GM12878 (cell line): Measurements from ENCODE around the gene DENR. TPM values are rescaled to one million over a fixed set of nuclear protein-coding genes. Genes with fewer than 3 reads are reported as not detected.

Experiments used
- ATAC-seq: fragments of 200-7000 bp; cut with Tn5 transposase; 3 replicates; pipeline ENCODE4 v1.9.1; 2020; ENCODE audit warnings: mild to moderate bottlenecking, moderate library complexity
- BruUV-seq: library from RNA; stranded (reverse); fragments of 400-500 nt; replicated peaks from 2 replicates; lab custom pipeline; 2021; lab: Mats Ljungman, UMichigan
- CTCF ChIA-PET: fragments of 300-600 bp; sonication (Branson Sonifier 250); formaldehyde crosslinking; extraction: SDS; loops from one replicate; lab custom pipeline; 2021; ENCODE audit warnings: inconsistent platforms; lab: Yijun Ruan, JAX
- POLR2A ChIA-PET: fragments of 350-600 bp; formaldehyde crosslinking; extraction: SDS; loops from one replicate; lab custom pipeline; 2021; ENCODE audit warnings: inconsistent platforms; lab: Charles Lee
- RAD21 ChIA-PET: fragments of 300-600 bp; sonication (Branson Sonifier 250); formaldehyde crosslinking; loops from one replicate; lab custom pipeline; 2023; ENCODE audit warnings: antibody characterized with exemption; ENCODE audit not compliant: unreplicated experiment; lab: Charles Lee
- SMC1A ChIA-PET: fragments of 300-600 bp; sonication (Branson Sonifier 250); formaldehyde crosslinking; loops from one replicate; lab custom pipeline; 2023; ENCODE audit not compliant: unreplicated experiment, uncharacterized antibody; lab: Charles Lee
- DNase-seq: peaks from one replicate; pipeline ENCODE4 v3.0.0-alpha.2; 2011; ENCODE audit warnings: low read depth, low spot score
- FAIRE-seq: peaks from 3 replicates; lab custom pipeline; 2011; peaks lifted over from hg19 to GRCh38; lab: Jason Lieb, UNC
- H2AFZ ChIP-seq: 2 replicates; pipeline ENCODE4 v1.6.0; 2011; ENCODE audit warnings: low read depth, low read length, control low read depth; ENCODE audit not compliant: control insufficient read depth
- H3K27ac ChIP-seq: 2 replicates; pipeline ENCODE4 v1.5.1; 2011; ENCODE audit warnings: control low read depth; ENCODE audit not compliant: control insufficient read depth, insufficient read depth
- H3K27me3 ChIP-seq, 2 experiments: replicated peaks in 1 of 2; 2 replicates each; pipeline versions ENCODE4 v1.6.0 to v1.6.1; 2011; ENCODE audit warnings: low read length in 1 of 2; ENCODE audit not compliant: control insufficient read depth in 2 of 2, insufficient read depth in 2 of 2
- H3K36me3 ChIP-seq, 2 experiments: 2 replicates each; pipeline ENCODE4 v1.5.1; 2011; ENCODE audit warnings: low read length in 1 of 2; ENCODE audit not compliant: control insufficient read depth in 2 of 2, insufficient read depth in 2 of 2
- H3K4me1 ChIP-seq: 2 replicates; pipeline ENCODE4 v1.6.1; 2011; ENCODE audit warnings: mild to moderate bottlenecking, low read length, moderate library complexity, mixed read lengths; ENCODE audit not compliant: control insufficient read depth, insufficient read depth
- H3K4me2 ChIP-seq: 2 replicates; pipeline ENCODE4 v1.6.0; 2011; ENCODE audit warnings: control low read depth; ENCODE audit not compliant: control insufficient read depth, insufficient read depth
- H3K4me3 ChIP-seq: fragments of 200-600 bp; sonication (generic); 2 replicates; pipeline ENCODE4 v1.5.1; 2016
- H3K79me2 ChIP-seq: 2 replicates; pipeline ENCODE4 v1.6.0; 2011; ENCODE audit warnings: low read length; ENCODE audit not compliant: control insufficient read depth, insufficient read depth
- H3K9ac ChIP-seq: 2 replicates; pipeline ENCODE4 v1.8.0; 2011; ENCODE audit warnings: low read length, control low read depth, mixed read lengths; ENCODE audit not compliant: control insufficient read depth, insufficient read depth
- H3K9me3 ChIP-seq: replicated peaks from 3 replicates; pipeline ENCODE4 v1.5.1; 2011; ENCODE audit warnings: mild to moderate bottlenecking, low read length; ENCODE audit not compliant: control insufficient read depth, insufficient read depth
- H4K20me1 ChIP-seq: 2 replicates; pipeline ENCODE4 v1.6.0; 2011; ENCODE audit not compliant: control insufficient read depth, insufficient read depth
- ATF7 ChIP-seq: fragments of 450-650 bp; IDR thresholded peaks from 2 replicates; pipeline ENCODE4 v1.6.1; 2016; ENCODE audit warnings: low read depth, mild to moderate bottlenecking
- EP300 ChIP-seq, 2 experiments: fragments of 150-350 bp in 1 of 2; IDR thresholded peaks; 2 replicates each; pipeline ENCODE4 v1.6.1; 2011 to 2012; ENCODE audit warnings: low read depth in 2 of 2, low read length in 2 of 2, borderline replicate concordance in 1 of 2, improper control_type of control experiment in 1 of 2, inconsistent platforms in 1 of 2; ENCODE audit not compliant: control insufficient read depth in 1 of 2
- FOXM1 ChIP-seq: IDR thresholded peaks from 2 replicates; pipeline ENCODE4 v1.6.1; 2012; ENCODE audit warnings: low read depth, mild to moderate bottlenecking, inconsistent platforms, low read length, moderate library complexity
- HSF1 ChIP-seq: fragments of 150-350 bp; IDR thresholded peaks from 2 replicates; pipeline ENCODE4 v1.6.1; 2014; ENCODE audit warnings: mild to moderate bottlenecking, low read depth, low read length
- MEF2A ChIP-seq: IDR thresholded peaks from 2 replicates; pipeline ENCODE4 v1.6.1; 2011; ENCODE audit warnings: low read depth, mild to moderate bottlenecking, low read length, moderate library complexity; ENCODE audit not compliant: insufficient read depth
- MXI1 ChIP-seq: fragments of 150-350 bp; IDR thresholded peaks from 2 replicates; pipeline ENCODE4 v1.6.1; 2011; ENCODE audit warnings: low read depth, mild to moderate bottlenecking, inconsistent platforms, low read length, improper control_type of control experiment
- PAX8 ChIP-seq: fragments of 450-650 bp; IDR thresholded peaks from 2 replicates; pipeline ENCODE4 v1.6.1; 2017; ENCODE audit warnings: mild to moderate bottlenecking, moderate library complexity
- SREBF2 ChIP-seq: IDR thresholded peaks from 2 replicates; pipeline ENCODE4 v1.6.1; 2012; ENCODE audit warnings: mild to moderate bottlenecking, low read length
- STAT1 ChIP-seq: fragments of 450-650 bp; conservative IDR thresholded peaks from 2 replicates; pipeline ENCODE4 v1.6.1; 2014; ENCODE audit warnings: antibody characterized with exemption, mild to moderate bottlenecking
- TBL1XR1 ChIP-seq: IDR thresholded peaks from 2 replicates; pipeline ENCODE4 v1.6.1; 2012; ENCODE audit warnings: low read depth, low read length, improper control_type of control experiment
- YY1 ChIP-seq: IDR thresholded peaks from 2 replicates; pipeline ENCODE4 v1.6.1; 2011; ENCODE audit warnings: low read depth, mild to moderate bottlenecking, low read length
- ZBED1 ChIP-seq: IDR thresholded peaks from 2 replicates; pipeline ENCODE4 v1.6.1; 2016; ENCODE audit warnings: borderline replicate concordance
- ZNF24 ChIP-seq: fragments of 450-650 bp; IDR thresholded peaks from 2 replicates; pipeline ENCODE4 v1.6.1; 2017; ENCODE audit warnings: antibody characterized with exemption, mild to moderate bottlenecking
- WGBS: methylation state at CpG from one replicate; pipeline ENCODE4 v1.1.6; 2016; ENCODE audit warnings: low lambda C conversion rate; ENCODE audit not compliant: insufficient replicate concordance, insufficient coverage; ENCODE audit errors: missing lambda C conversion rate; 5-methylcytosine and 5-hydroxymethylcytosine counted together
- in situ Hi-C: fragments of 300-500 bp; cut with MboI; formaldehyde crosslinking; loops from 9 replicates; pipeline ENCODE4 v1.14.3; 2018; ENCODE audit warnings: mixed read lengths
- intact Hi-C: fragments of 100-400 bp; cut with micrococcal nuclease; formaldehyde crosslinking; loops from one replicate; pipeline ENCODE4 v1.14.2; 2022; ENCODE audit not compliant: unreplicated experiment
- polyA plus RNA-seq, 11 experiments: library from polyadenylated mRNA; depleted of rRNA in 4 of 11; unstranded in 6 of 11; stranded (reverse) in 5 of 11; fragments of >200 nt; fragmentation: Nextera tagmentation in 4 of 11; fragmentation: Illumina TruSeq in 1 of 11; extraction: Ambion mirVana in 4 of 11; extraction: Trizol in 1 of 11; gene quantifications; 1 replicate in 1 of 11; 2 replicates in 10 of 11; pipeline versions ENCODE4 v1.2.1 to v1.2.3, GENCODE V29; 2011 to 2016; ENCODE audit warnings: inconsistent platforms in 2 of 11, missing spikeins in 2 of 11, low read depth in 1 of 11
- total RNA-seq, 4 experiments: library from RNA; depleted of rRNA in 3 of 4; stranded (reverse); fragments of >200 nt in 3 of 4; fragmentation: Illumina TruSeq in 1 of 4; extraction: Trizol in 1 of 4; gene quantifications; 2 replicates each; pipeline versions ENCODE4 v1.2.1 to v1.2.3, GENCODE V29; 2013 to 2021
- TF ChIP-seq, protein P1 (sequence below), 3 experiments: IDR thresholded peaks in 2 of 3; conservative IDR thresholded peaks in 1 of 3; 2 replicates each; pipeline ENCODE4 v1.5.1; 2011; ENCODE audit warnings: low read depth in 3 of 3, low read length in 3 of 3, mild to moderate bottlenecking in 3 of 3, control low read depth in 2 of 3, moderate library complexity in 2 of 3, inconsistent platforms in 1 of 3, mixed read lengths in 1 of 3; ENCODE audit not compliant: control insufficient read depth in 2 of 3, insufficient read depth in 1 of 3; ENCODE audit errors: extremely low read depth in 1 of 3
- TF ChIP-seq, protein P2 (sequence below): fragments of 450-650 bp; IDR thresholded peaks from 2 replicates; pipeline ENCODE4 v1.6.1; 2014; ENCODE audit warnings: mild to moderate bottlenecking

Gene DENR
- total and polyA plus RNA-seq, 10 of the 15 experiments (the other 5 are each of a cell fraction or from before 2014, with no cell fraction given), result 29.4 to 97.7 (median 58.3) TPM

- no peak overlapping the region for H3K4me3 ChIP-seq
- WGBS, result 76% methylated on average over 10 of the region's 10 CpGs
- peaks cover 0 to 2% of the 10 kb centered on the region in 2 experiments; a peak in 1 of 4 replicates for H3K27me3 ChIP-seq
- no peak for TF ChIP-seq SREBF2
- TF ChIP-seq, protein P1, sequence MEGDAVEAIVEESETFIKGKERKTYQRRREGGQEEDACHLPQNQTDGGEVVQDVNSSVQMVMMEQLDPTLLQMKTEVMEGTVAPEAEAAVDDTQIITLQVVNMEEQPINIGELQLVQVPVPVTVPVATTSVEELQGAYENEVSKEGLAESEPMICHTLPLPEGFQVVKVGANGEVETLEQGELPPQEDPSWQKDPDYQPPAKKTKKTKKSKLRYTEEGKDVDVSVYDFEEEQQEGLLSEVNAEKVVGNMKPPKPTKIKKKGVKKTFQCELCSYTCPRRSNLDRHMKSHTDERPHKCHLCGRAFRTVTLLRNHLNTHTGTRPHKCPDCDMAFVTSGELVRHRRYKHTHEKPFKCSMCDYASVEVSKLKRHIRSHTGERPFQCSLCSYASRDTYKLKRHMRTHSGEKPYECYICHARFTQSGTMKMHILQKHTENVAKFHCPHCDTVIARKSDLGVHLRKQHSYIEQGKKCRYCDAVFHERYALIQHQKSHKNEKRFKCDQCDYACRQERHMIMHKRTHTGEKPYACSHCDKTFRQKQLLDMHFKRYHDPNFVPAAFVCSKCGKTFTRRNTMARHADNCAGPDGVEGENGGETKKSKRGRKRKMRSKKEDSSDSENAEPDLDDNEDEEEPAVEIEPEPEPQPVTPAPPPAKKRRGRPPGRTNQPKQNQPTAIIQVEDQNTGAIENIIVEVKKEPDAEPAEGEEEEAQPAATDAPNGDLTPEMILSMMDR (IDR thresholded peaks at IDR 0.05 in 2 of 3, conservative IDR thresholded peaks at IDR 0.05 in 1 of 3; ENCODE audit: control insufficient read depth in 2 of 3, extremely low read depth in 1 of 3, insufficient read depth in 1 of 3, low read depth in 3 of 3, low read length in 3 of 3), result no peak
- no peak for TF ChIP-seq YY1
- TF ChIP-seq ATF7, result no peak
- no peak for TF ChIP-seq TBL1XR1
- no peak for TF ChIP-seq FOXM1
- TF ChIP-seq MXI1, result no peak
- no peak for TF ChIP-seq HSF1
- TF ChIP-seq PAX8, result no peak
- TF ChIP-seq ZNF24, result no peak
- no peak for TF ChIP-seq EP300 (IDR thresholded peaks at IDR 0.05; ENCODE audit: borderline replicate concordance in 1 of 2, control insufficient read depth in 1 of 2, low read depth in 2 of 2, low read length in 2 of 2)
- no peak for TF ChIP-seq ZBED1
- no peak for TF ChIP-seq STAT1
- no peak for TF ChIP-seq MEF2A
- TF ChIP-seq, protein P2, sequence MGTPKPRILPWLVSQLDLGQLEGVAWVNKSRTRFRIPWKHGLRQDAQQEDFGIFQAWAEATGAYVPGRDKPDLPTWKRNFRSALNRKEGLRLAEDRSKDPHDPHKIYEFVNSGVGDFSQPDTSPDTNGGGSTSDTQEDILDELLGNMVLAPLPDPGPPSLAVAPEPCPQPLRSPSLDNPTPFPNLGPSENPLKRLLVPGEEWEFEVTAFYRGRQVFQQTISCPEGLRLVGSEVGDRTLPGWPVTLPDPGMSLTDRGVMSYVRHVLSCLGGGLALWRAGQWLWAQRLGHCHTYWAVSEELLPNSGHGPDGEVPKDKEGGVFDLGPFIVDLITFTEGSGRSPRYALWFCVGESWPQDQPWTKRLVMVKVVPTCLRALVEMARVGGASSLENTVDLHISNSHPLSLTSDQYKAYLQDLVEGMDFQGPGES, result no peak
- H3K9me3 ChIP-seq, result no peaks in the 10 kb centered on the region
- H4K20me1 ChIP-seq, result no peaks in the 10 kb centered on the region
- ATAC-seq (no peak), FAIRE-seq (no peak), DNase-seq (no peak)
- ChIA-PET RAD21 (no interaction called here), POLR2A (interaction anchor here (0.5 kb wide), 1 partner anchor 412 kb away, joined by 9 read pairs; no protein-coding TSS in a partner anchor), SMC1A (interaction anchor here (0.9 to 1.3 kb wide), 2 partner anchors 11 to 17 kb away, joined by 3 to 5 read pairs; no protein-coding TSS in a partner anchor), CTCF (interaction anchor here (0.6 to 1.3 kb wide), 3 partner anchors 13 to 93 kb away, joined by 3 to 4 read pairs (median 3); no protein-coding TSS in a partner anchor)
- H3K4me2 ChIP-seq, result no peak overlapping the region
- no peak overlapping the region for H2AFZ ChIP-seq
- peaks cover 7% of the 10 kb centered on the region for H3K4me1 ChIP-seq
- in situ Hi-C loops (no loop called here), intact Hi-C loops (no loop called here)
- H3K36me3 ChIP-seq, result no peaks in the 10 kb centered on the region
- no peak overlapping the region for H3K27ac ChIP-seq
- BruUV-seq, result no TSS peak
- H3K79me2 ChIP-seq, result no peaks in the 10 kb centered on the region
- H3K9ac ChIP-seq, result no peak overlapping the region
These were observed 66.7 kb downstream of the DENR start for GRCh38 chr12:122819209-122819785.
